ENCODE measurements around the gene KDM1B.

DNA sequence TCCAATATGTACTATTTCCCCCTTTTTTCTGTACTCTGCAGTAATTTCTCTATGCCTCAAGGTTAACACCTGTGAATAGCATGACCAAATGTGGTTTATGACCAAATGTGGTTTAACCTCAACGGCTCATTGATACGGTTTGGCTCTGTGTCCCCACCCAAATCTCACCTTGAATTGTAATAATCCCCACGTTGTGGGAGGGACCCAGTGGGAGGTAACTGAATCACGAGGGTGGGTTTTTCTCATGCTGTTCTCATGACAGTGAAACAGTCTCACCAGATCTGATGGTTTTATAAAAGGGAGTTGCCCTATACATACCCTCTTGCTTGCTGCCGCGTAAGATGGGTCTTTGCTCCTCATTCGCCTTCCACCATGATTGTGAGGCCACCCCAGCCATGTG lies 90.4 kb downstream of the KDM1B start:
- TF ChIP-seq, protein P1, sequence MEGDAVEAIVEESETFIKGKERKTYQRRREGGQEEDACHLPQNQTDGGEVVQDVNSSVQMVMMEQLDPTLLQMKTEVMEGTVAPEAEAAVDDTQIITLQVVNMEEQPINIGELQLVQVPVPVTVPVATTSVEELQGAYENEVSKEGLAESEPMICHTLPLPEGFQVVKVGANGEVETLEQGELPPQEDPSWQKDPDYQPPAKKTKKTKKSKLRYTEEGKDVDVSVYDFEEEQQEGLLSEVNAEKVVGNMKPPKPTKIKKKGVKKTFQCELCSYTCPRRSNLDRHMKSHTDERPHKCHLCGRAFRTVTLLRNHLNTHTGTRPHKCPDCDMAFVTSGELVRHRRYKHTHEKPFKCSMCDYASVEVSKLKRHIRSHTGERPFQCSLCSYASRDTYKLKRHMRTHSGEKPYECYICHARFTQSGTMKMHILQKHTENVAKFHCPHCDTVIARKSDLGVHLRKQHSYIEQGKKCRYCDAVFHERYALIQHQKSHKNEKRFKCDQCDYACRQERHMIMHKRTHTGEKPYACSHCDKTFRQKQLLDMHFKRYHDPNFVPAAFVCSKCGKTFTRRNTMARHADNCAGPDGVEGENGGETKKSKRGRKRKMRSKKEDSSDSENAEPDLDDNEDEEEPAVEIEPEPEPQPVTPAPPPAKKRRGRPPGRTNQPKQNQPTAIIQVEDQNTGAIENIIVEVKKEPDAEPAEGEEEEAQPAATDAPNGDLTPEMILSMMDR (conservative IDR thresholded peaks at IDR 0.05; ENCODE audit: low read depth, low read length): no peak
- TF ChIP-seq EZH2 (IDR thresholded peaks at IDR 0.05; ENCODE audit: low read length, unreplicated experiment) (no peak), EZH2phosphoT487 (IDR thresholded peaks at IDR 0.05; ENCODE audit: borderline replicate concordance, low read length) (no peak)
